Kidney (tissue), 14 donors: Measurements from ENCODE around the gene E2F4. TPM values are rescaled to one million over a fixed set of nuclear protein-coding genes. Genes with fewer than 3 reads are reported as not detected.

ENCODE experiments used
- DNase-seq, 5 donors: peaks; one replicate each; pipeline ENCODE4 v3.0.0-alpha.2; 2013 to 2020
- FAIRE-seq: peaks from 2 replicates; lab custom pipeline; 2012; peaks lifted over from hg19 to GRCh38; lab: Jason Lieb, UNC
- H3K27ac ChIP-seq, 2 donors: one replicate each; pipeline ENCODE4 v1.7.0; 2013; ENCODE audit warnings: low read depth in 2 of 2, low read length in 2 of 2, inconsistent platforms in 1 of 2
- H3K27me3 ChIP-seq: one replicate; pipeline ENCODE4 v1.7.1; 2013; ENCODE audit warnings: low read length, inconsistent platforms; ENCODE audit not compliant: control insufficient read depth, insufficient read depth
- H3K36me3 ChIP-seq, 3 donors: one replicate each; pipeline versions ENCODE4 v1.7.0 to v1.7.1; 2013; ENCODE audit warnings: low read length in 3 of 3, control low read depth in 1 of 3, inconsistent platforms in 1 of 3; ENCODE audit not compliant: insufficient read depth in 3 of 3, control insufficient read depth in 2 of 3
- H3K4me1 ChIP-seq, 3 donors: one replicate each; pipeline versions ENCODE4 v1.7.0 to v1.7.1; 2013; ENCODE audit warnings: low read length in 3 of 3, inconsistent platforms in 1 of 3, low read depth in 1 of 3; ENCODE audit not compliant: control insufficient read depth in 2 of 3, insufficient read depth in 2 of 3
- H3K4me3 ChIP-seq, 3 donors: one replicate each; pipeline versions ENCODE4 v1.7.0 to v1.8.1; 2013; ENCODE audit warnings: low read length in 3 of 3, control low read depth in 1 of 3, inconsistent platforms in 1 of 3
- H3K9ac ChIP-seq, 3 donors: one replicate each; pipeline versions ENCODE4 v1.7.0 to v1.7.1; 2013; ENCODE audit warnings: low read length in 3 of 3, control low read depth in 1 of 3, inconsistent platforms in 1 of 3
- H3K9me3 ChIP-seq, 3 donors: one replicate each; pipeline versions ENCODE4 v1.7.0 to v1.7.1; 2013; ENCODE audit warnings: low read length in 3 of 3, control low read depth in 1 of 3, inconsistent platforms in 1 of 3; ENCODE audit not compliant: control insufficient read depth in 2 of 3, insufficient read depth in 1 of 3
- intact Hi-C: fragments of 100-400 bp; cut with DNase I; formaldehyde crosslinking; loops from one replicate; pipeline ENCODE4 v1.11.1; 2022
- polyA plus RNA-seq: library from polyadenylated mRNA; stranded (reverse); fragments of 350-450 nt; fragmentation: Illumina TruSeq; extraction: RNeasy Lipid Tissue Mini Kit (QIAGEN cat#74804); gene quantifications from one replicate; pipeline ENCODE4 v1.2.3, GENCODE V29; 2014; ENCODE audit warnings: low read depth, low replicate concordance; ENCODE audit not compliant: insufficient read depth
- total RNA-seq: library from RNA; stranded (reverse); fragmentation: NEBNext Ultra II Directional; extraction: Animal tissue kit (Norgen Biotek cat#: 25700); gene quantifications from one replicate; pipeline ENCODE4 v1.2.1, GENCODE V29; 2021
- TF ChIP-seq, protein P1 (sequence below): IDR thresholded peaks from 3 replicates; pipeline ENCODE4 v1.5.1; 2012; ENCODE audit warnings: mild to moderate bottlenecking, moderate library complexity, borderline replicate concordance; ENCODE audit not compliant: insufficient read depth; ENCODE audit errors: extremely low read depth
- donor health status: control.
- donor health status: control.
- donor health status: control.
- donor health status: control.
- donor health status: control.
- donor health status: DM: yes; HTN: yes; CAD: no.
- donor health status: Normal renal cell carcinoma (clear cell type).

Gene E2F4
- total and polyA plus RNA-seq, 2 donors from 2014 or later: 39.1 to 54.4 TPM

- no peaks in the 10 kb centered on the region for H3K9me3 ChIP-seq
- H3K27me3 ChIP-seq: no peaks in the 10 kb centered on the region
- H3K4me3 ChIP-seq: no peak overlapping the region
- DNase-seq: no peak
- TF ChIP-seq, protein P1, sequence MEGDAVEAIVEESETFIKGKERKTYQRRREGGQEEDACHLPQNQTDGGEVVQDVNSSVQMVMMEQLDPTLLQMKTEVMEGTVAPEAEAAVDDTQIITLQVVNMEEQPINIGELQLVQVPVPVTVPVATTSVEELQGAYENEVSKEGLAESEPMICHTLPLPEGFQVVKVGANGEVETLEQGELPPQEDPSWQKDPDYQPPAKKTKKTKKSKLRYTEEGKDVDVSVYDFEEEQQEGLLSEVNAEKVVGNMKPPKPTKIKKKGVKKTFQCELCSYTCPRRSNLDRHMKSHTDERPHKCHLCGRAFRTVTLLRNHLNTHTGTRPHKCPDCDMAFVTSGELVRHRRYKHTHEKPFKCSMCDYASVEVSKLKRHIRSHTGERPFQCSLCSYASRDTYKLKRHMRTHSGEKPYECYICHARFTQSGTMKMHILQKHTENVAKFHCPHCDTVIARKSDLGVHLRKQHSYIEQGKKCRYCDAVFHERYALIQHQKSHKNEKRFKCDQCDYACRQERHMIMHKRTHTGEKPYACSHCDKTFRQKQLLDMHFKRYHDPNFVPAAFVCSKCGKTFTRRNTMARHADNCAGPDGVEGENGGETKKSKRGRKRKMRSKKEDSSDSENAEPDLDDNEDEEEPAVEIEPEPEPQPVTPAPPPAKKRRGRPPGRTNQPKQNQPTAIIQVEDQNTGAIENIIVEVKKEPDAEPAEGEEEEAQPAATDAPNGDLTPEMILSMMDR: no peak
- H3K27ac ChIP-seq: no peak overlapping the region
- no peak overlapping the region for H3K9ac ChIP-seq
- peaks cover 0 to 7% (median 5%) of the 10 kb centered on the region in 3 donors for H3K36me3 ChIP-seq
- FAIRE-seq: no peak
- H3K4me1 ChIP-seq: peaks cover 0 to 5% (median 5%) of the 10 kb centered on the region in 3 donors
- intact Hi-C loops: no loop called here
Measured at GRCh38 chr16:67202956-67203493, 11.1 kb downstream of the E2F4 start.

DNA sequence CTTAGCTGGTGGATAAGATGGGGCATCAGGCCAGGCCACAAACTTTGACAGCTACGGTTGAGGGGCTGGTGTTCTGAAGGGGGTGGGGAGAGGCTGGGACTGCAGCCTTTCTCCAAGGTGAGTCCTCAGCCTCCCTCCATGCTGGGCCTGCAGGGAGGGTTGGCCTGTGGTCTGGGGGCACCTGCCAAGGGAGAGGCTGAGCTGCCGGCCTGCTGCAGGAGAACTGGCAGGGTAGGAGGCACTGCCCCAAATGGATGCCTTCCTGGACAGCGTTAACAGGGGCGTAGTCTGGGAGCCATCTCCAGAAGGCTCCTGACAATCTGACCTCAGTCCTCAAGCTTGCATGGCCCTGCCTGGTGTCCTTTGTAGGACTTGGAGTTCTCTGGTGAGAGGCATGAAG is 12.1 kb downstream of the E2F4 start:
- DNase-seq (no peak), FAIRE-seq (no peak)
- H3K9ac ChIP-seq: no peak overlapping the region
- H3K36me3 ChIP-seq: peaks cover 0 to 7% (median 4%) of the 10 kb centered on the region in 3 donors
- no peaks in the 10 kb centered on the region for H3K27me3 ChIP-seq
- H3K9me3 ChIP-seq: no peaks in the 10 kb centered on the region
- intact Hi-C loops: no loop called here
- H3K4me1 ChIP-seq: no peaks in the 10 kb centered on the region
- TF ChIP-seq, protein P1: no peak
- H3K27ac ChIP-seq: no peak overlapping the region
- no peak overlapping the region for H3K4me3 ChIP-seq

DNA sequence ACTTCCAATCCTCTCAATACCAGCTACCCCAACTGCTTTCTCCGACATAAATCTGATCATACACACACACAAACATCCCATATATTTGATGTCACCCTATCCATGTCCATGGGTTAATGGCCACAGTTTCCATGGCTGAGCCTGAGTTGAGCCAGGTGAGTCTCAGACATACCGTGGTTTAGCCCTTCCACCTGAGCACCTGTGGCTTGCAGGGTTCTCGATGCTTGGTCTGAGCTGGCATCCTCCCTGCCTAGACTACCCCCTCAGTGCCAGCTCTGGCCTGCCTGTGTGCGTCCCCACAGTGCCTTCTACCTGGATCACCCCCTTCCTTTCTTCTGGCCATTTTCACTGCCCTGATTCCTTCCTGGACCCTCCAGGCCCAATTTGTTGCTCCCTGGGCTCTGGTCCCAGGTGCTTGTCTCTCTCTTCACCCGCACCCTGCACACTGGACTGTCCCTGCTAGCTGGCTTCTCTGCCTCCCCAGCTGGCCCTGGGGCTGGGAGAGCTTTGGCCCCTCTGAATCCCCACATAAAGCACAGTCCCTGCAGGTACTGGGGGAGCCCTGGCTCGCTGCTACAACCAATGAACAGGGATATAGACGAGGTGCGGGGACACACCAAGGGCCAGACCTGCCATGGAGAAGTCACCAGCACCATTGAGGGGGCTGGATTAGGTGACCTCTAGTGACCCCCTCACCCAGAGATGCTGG is 14.3 kb downstream of the E2F4 start:
- TF ChIP-seq, protein P1: no peak
- Histone ChIP-seq H3K9me3 (no peaks in the 10 kb centered on the region), H3K27ac (no peak overlapping the region), H3K27me3 (no peaks in the 10 kb centered on the region), H3K9ac (no peak overlapping the region), H3K36me3 (peaks cover 0 to 6% (median 3%) of the 10 kb centered on the region in 3 donors), H3K4me1 (peaks cover 0 to 2% (median 0%) of the 10 kb centered on the region in 3 donors), H3K4me3 (no peak overlapping the region)
- intact Hi-C loops: no loop called here
- FAIRE-seq: no peak
- DNase-seq: no peak
